GM10266 (cell line): ENCODE measurements around the gene PERCC1.

Source experiments
- DNase-seq: peaks from one replicate; pipeline ENCODE4 v3.0.0; 2012; ENCODE audit errors: extremely low spot score
- TF ChIP-seq, protein P1 (sequence below): IDR thresholded peaks from 2 replicates; pipeline ENCODE4 v1.5.1; 2012; ENCODE audit warnings: mild to moderate bottlenecking, low read depth; ENCODE audit not compliant: control insufficient read depth, insufficient read depth; ENCODE audit errors: missing control alignments

The PERCC1 gene

DNA sequence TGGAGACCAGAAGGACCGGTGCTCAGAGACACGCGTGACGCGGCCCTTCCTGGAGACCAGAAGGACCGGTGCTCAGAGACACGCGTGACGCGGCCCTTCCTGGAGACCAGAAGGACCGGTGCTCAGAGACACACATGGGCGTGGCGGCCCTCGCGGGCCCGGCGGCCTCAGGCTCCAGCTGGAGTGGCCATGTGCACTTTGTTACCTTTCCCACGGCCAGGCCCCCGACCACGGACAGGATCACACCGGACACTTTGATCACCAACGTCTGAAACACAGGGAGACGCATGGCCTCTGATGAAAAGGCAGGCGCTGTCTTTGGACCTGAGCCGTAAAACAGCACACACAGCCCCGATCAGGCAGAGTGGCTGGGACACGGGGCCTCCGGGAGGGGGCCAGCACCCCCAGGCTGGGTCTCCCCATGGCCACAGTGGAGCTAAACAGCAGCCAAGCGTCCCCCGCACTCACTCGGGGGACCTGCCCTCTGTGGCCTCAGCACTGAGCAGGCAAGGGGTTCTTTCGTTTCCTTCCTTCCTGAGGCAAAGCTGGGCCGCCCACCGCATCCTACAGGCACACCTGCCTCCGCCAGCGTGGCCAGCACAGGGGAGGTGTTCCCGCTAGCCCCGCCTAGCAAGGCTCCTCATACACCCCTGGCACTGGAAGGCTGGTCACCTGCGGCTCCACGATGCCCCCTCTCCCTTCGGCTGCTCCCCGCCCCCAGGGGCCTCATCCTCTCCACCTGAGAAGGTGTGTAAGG, 26.8 kb downstream of the PERCC1 start:
- no peak for DNase-seq
- TF ChIP-seq, protein P1, sequence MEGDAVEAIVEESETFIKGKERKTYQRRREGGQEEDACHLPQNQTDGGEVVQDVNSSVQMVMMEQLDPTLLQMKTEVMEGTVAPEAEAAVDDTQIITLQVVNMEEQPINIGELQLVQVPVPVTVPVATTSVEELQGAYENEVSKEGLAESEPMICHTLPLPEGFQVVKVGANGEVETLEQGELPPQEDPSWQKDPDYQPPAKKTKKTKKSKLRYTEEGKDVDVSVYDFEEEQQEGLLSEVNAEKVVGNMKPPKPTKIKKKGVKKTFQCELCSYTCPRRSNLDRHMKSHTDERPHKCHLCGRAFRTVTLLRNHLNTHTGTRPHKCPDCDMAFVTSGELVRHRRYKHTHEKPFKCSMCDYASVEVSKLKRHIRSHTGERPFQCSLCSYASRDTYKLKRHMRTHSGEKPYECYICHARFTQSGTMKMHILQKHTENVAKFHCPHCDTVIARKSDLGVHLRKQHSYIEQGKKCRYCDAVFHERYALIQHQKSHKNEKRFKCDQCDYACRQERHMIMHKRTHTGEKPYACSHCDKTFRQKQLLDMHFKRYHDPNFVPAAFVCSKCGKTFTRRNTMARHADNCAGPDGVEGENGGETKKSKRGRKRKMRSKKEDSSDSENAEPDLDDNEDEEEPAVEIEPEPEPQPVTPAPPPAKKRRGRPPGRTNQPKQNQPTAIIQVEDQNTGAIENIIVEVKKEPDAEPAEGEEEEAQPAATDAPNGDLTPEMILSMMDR: no peak

DNA sequence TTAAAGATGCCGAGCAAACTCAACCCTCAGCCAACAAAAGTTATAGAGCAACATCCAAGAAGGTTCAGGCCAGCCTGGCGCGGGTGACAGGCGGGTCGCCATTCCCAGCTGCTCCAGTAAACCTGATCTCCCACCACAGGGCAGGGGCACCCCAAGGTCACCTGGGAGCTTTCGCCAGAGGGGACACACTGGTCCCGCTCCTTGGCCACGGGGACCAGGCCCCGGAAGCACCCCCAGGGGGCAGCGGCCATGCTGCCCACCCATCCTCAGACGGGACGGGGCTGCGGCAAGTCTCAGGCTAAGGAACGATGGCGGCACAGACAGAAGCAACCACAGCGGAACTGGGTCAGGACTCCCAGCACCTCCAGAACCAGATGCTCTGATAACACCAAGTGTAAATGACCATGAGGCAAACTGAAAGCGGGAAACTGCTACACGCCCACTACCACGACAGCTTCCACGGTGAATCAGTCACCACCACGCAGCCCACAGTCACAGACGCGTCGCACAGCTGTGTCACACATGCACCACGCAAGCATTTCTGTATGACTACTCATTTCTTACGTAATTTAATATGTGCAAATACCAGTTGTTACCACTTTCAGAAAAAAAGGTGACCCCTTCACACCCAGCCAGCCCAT, 27.6 kb downstream of the PERCC1 start:
- TF ChIP-seq, protein P1: no peak
- no peak for DNase-seq

DNA sequence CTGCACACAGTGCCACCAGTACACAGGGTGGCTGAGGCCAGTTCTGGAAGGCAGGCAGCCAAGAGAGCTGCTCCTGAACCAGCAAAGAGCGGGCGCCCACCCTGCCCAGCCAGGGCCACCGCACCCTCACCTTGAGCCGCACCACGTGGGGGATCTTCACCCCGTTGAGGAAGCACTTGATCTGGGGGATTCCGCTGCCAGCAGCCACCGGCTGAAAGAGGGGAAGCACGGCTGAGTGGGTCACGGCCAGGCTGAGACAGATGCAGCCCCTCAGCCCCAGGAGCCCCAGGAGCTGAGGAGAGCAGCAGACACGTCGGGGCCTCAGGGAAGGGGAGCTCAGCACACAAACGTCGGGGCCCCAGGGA, 28.1 kb downstream of the PERCC1 start:
- TF ChIP-seq, protein P1: no peak
- peak; percentile 79 for DNase-seq

DNA sequence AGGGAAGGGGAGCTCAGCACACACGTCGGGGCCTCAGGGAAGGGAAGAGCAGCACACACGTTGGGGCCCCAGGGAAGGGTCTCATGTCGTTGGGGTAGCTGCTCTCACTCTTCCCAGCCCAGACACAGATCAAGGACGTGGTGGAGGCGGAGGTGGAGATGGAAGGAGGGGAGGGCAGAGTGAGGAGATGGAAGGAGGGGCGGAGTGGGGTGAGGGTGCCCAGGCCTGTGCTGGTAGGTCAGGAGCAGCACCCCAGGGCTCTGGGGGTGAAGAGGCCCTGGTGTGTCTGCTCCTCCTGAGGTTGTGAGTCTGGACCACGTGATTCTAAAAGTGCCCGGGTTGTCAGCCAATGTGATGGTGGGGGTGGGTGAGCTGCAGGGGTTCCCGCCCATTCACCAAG, 29.1 kb downstream of the PERCC1 start:
- TF ChIP-seq, protein P1: no peak
- DNase-seq: no peak

DNA sequence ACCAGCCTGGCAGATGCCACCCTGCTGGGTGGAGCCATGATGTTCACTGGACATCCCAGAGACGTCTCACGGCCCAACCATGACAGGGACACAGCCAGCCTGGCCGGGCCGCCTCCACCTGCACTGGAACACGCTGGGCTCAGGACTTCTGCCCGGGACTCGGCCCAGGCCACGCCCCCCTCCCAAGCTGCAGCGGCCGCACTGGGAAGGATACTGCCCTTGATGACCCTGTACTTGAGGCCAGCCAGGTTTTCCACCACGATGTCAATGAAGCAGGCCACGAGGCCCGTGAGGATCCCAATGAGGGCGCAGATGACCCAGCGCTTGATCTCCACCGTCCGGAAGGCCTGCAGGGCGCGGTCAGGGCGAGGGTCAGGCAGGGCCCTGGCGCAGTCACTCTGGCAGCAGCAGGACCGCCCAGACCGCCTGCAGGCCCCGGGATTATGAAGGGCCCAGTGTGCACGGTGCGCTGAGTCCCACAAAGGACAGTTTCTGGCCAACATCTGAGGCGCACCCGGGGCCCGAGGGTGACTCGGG, 29.8 kb downstream of the PERCC1 start:
- TF ChIP-seq, protein P1: no peak
- no peak for DNase-seq

DNA sequence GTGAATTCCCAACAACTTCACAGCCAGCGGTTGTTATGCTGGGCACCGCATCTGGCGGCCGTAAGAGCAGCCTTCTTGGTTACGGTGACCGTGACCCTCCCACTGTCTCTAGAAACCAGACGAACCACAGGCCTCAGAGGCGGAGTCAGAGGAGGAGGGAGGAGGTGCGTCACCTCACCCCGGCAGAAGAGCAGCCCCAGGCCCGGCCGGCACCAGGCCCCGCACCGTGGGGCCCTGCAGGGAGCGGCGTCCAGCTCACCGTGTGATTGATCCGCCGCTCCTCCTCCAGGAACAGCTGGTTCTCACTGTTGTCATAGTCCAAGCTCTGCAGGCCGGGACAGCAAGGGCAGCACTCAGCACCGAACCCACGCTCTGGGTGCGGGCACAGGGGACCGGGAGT, 30.3 kb downstream of the PERCC1 start:
- DNase-seq: no peak
- TF ChIP-seq, protein P1: no peak

DNA sequence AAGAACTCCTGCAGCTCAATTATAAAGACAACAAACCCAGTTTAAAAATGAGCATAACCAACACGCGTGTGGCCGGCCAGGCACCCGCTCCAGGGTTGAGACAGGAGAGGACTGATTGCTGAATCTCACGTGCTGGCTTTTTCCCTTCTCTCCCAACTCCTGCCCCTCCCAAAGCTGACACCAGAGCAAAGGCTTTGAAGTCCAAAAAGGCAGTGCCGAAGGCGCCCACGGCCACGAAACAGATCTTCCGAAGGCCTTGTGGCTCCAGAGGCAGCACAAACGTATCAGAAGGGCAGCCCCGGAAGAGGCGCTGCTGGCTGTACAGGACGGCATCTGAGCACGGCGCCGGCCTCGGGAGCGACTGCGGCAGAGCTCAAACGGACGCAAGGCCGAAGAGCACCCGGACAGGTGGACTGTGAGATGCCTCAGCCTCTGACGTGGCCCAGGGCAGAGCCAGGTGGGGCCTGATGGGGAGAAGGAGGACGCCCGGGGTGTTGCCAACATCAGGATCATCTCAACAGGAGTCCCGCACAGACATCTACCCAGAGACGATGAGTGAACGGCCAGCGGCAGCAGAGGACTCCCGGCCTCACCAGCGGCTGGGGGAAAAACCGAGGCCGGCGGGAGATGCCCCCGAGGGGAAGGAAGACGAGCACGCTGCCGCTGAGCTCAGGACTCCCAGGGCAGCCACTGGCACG, 33.5 kb downstream of the PERCC1 start:
- TF ChIP-seq, protein P1: no peak
- no peak for DNase-seq
